ENCODE data around the gene RRAD.

DNA sequence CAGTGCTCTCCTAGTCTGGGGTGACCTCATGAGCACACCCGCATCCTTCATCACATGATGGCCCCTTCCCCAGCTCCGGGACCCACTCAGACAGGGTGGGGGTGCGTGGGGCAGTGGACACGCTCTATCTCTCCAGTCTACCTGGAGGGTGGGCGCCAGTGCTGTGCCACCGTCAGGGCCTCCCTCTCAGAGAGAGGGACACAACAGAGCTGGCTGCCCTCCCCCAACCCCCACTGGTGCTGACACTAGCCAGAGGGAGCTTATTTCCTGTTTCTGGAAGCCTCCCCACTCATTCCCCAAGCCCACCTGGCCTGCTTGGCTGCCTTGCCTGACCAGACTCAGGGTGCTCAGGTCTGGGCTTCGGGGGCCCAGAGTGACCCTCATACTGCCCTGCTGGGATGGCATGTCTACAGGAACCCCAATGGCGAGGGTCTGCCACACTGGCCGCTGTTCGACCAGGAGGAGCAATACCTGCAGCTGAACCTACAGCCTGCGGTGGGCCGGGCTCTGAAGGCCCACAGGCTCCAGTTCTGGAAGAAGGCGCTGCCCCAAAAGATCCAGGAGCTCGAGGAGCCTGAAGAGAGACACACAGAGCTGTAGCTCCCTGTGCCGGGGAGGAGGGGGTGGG, 18.2 kb upstream of the RRAD start:
- TF ChIP-seq EZH2 (IDR thresholded peaks at IDR 0.05; ENCODE audit: insufficient read depth, poor library complexity, severe bottlenecking) (no peak), EZH2phosphoT487 (IDR thresholded peaks at IDR 0.05; ENCODE audit: insufficient read depth, low read depth) (no peak)
